Breast epithelium (tissue), 3 donors: ENCODE data around the gene CLEC4F.

Source experiments
- CTCF ChIP-seq, 3 donors: fragments of 450-650 bp; IDR thresholded peaks; one replicate each; pipeline ENCODE4 v1.5.1; 2016 to 2017; ENCODE audit warnings: antibody characterized with exemption in 3 of 3, mild to moderate bottlenecking in 3 of 3, moderate library complexity in 3 of 3
- POLR2A ChIP-seq: fragments of 450-650 bp; IDR thresholded peaks from one replicate; pipeline ENCODE4 v1.6.1; 2016; ENCODE audit warnings: antibody characterized with exemption, mild to moderate bottlenecking, moderate library complexity
- POLR2AphosphoS5 ChIP-seq, 3 donors: sonication (generic); formaldehyde crosslinking; IDR thresholded peaks; one replicate each; pipeline ENCODE4 v1.6.1; 2017; ENCODE audit warnings: antibody characterized with exemption in 3 of 3

- TF ChIP-seq CTCF (IDR thresholded peaks at IDR 0.05) (no peak), POLR2AphosphoS5 (IDR thresholded peaks at IDR 0.05) (no peak), POLR2A (no peak)
Measured at GRCh38 chr2:70806013-70806412, 14.4 kb downstream of the CLEC4F start.
